ENCODE results near the gene NCK2. TPM values are rescaled to one million over a fixed set of nuclear protein-coding genes. Genes with fewer than 3 reads are reported as not detected.
A peak's percentile ranks its signal among the peaks of the same experiment; 100 is the strongest.

NCK2 gene
- total RNA-seq, 1 experiment from 2014 or later: 49.2 TPM

DNA sequence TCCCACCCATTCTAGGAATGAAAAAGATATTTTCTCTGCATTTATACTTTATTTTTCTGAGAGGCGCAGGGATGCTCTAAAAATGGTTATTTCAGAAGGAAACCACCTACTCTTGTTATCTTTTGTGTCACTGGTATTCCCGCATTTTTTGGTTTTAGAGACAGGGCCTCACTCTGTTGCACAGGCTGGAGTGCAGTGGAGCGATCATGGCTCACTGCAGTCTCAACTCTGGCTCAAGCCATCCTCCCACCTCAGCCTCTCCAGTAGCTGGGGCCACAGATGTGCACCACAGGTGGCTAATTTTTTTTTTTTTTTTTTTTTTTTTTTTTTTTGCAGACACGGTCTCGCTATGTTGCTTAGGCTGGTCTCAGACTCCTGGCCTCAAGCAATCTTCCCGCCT lies 135.9 kb downstream of the NCK2 start:
- TF ChIP-seq CTCF (conservative IDR thresholded peaks at IDR 0.05): no peak
- Histone ChIP-seq H3K18ac (ENCODE audit: insufficient read length, low read depth, low read length) (no peak overlapping the region), H4K8ac (replicated peaks; ENCODE audit: insufficient read length, low read depth, low read length) (no peak overlapping the region), H3K4me1 (ENCODE audit: insufficient read depth, low read length) (no peaks in the 10 kb centered on the region), H4K5ac (ENCODE audit: insufficient read length, low read depth, low read length) (no peak overlapping the region), H3K79me2 (ENCODE audit: insufficient read depth, low read length) (peaks cover 6% of the 10 kb centered on the region; the same call in 1 of the 2 replicates), H2BK15ac (ENCODE audit: low read depth, low read length) (no peak overlapping the region), H4K20me1 (ENCODE audit: control insufficient read depth, insufficient read depth, insufficient read length) (no peaks in the 10 kb centered on the region), H3K4ac (ENCODE audit: low read depth, low read length) (no peak overlapping the region), H2BK5ac (ENCODE audit: insufficient read length, low read length) (no peak overlapping the region), H3K27ac (ENCODE audit: insufficient read length, low read depth, low read length) (no peak overlapping the region), H3K23me2 (ENCODE audit: insufficient read length, low read depth, low read length, poor library complexity, severe bottlenecking) (no peaks in the 10 kb centered on the region), H3K56ac (ENCODE audit: insufficient read length, low read depth, low read length) (no peak overlapping the region), H3K79me1 (ENCODE audit: insufficient read depth, low read depth, low read length, poor library complexity, severe bottlenecking) (no peaks in the 10 kb centered on the region), H4K91ac (ENCODE audit: insufficient read length, low read depth, low read length) (no peak overlapping the region), H3T11ph (ENCODE audit: low read length) (no peak overlapping the region), H3K4me2 (ENCODE audit: insufficient read depth, insufficient read length, low read length) (no peak overlapping the region), H3K14ac (ENCODE audit: insufficient read depth, low read length) (no peak overlapping the region), H2AK5ac (ENCODE audit: insufficient read length, low read length) (no peak overlapping the region), H2AFZ (ENCODE audit: low read length) (no peak overlapping the region), H2BK120ac (ENCODE audit: low read depth, low read length, poor library complexity, severe bottlenecking) (no peak overlapping the region), H3K9ac (ENCODE audit: extremely low read depth, insufficient read length, low read length) (no peak overlapping the region), H2BK12ac (ENCODE audit: insufficient read length, low read depth, low read length) (no peak overlapping the region), H3K9me3 (ENCODE audit: control insufficient read depth, low read depth, low read length) (no peaks in the 10 kb centered on the region), H2BK20ac (ENCODE audit: low read depth, low read length, poor library complexity, severe bottlenecking) (no peak overlapping the region), H3K23ac (ENCODE audit: insufficient read length, low read depth, low read length) (no peak overlapping the region), H3K27me3 (ENCODE audit: insufficient read depth, low read length) (no peaks in the 10 kb centered on the region)
- Mint-ChIP-seq H3K27me3 (ENCODE audit: low read depth) (no peaks in the 10 kb centered on the region), H3K4me1 (peaks cover 20 to 26% of the 10 kb centered on the region in 2 experiments), H3K4me3 (no peak overlapping the region), H3K9me3 (no peaks in the 10 kb centered on the region), H3K36me3 (ENCODE audit: insufficient read depth in 1 of 3, low read depth in 3 of 3) (peaks cover 0 to 21% (median 7%) of the 10 kb centered on the region in 3 experiments; a peak in 4 of 7 replicates), H3K27ac (peak overlapping the region in 1 of 3 experiments; percentile 81; a peak in 1 of 7 replicates)
- DNase-seq: no peak
- WGBS (ENCODE audit: extremely low coverage, insufficient read length, low lambda C conversion rate): no CpG with 5 or more reads among the region's 6 CpGs
